ENCODE data around the gene APLF.

DNA sequence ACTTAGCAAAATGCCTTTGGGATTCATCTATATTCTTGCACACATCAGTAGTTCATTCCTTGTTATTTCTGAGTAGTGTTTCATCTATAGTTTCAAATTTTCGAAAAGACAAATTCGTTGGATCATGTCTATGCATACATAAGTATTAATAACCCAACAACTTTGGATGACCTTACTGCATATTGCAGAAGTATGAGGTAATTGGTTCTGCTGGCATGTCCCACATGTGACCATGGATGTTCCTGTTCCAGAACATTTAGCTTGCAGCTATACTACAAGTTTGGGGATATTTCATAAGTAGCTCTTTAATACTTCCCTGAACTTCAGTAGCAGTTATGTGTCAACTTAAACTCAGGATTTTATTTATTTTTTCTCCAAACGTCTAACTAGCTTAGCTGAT, 44.9 kb downstream of the APLF start:
- TF ChIP-seq CTCF (IDR thresholded peaks at IDR 0.05; ENCODE audit: low read length) (no peak), EZH2 (IDR thresholded peaks at IDR 0.05; ENCODE audit: borderline replicate concordance, low read length) (no peak)
